Lower leg skin (tissue), 4 donors: Measurements from ENCODE around the gene CDK18. TPM values are rescaled to one million over a fixed set of nuclear protein-coding genes. Genes with fewer than 3 reads are reported as not detected.

ENCODE experiments used
- DNase-seq, 2 donors: peaks; one replicate each; pipeline ENCODE4 v3.0.0-alpha.2; 2019; ENCODE audit warnings: low spot score in 2 of 2
- H3K4me3 ChIP-seq: fragments of 200-600 bp; sonication (generic); 2 replicates; pipeline ENCODE4 v1.5.1; 2017; ENCODE audit warnings: mild to moderate bottlenecking, low read depth; ENCODE audit not compliant: poor library complexity, severe bottlenecking
- CTCF ChIP-seq, 3 donors: fragments of 450-650 bp; IDR thresholded peaks; one replicate each; pipeline ENCODE4 v1.5.1; 2016; ENCODE audit warnings: antibody characterized with exemption in 3 of 3, mild to moderate bottlenecking in 3 of 3, moderate library complexity in 2 of 3
- POLR2A ChIP-seq, 2 donors: fragments of 450-650 bp; IDR thresholded peaks; one replicate each; pipeline ENCODE4 v1.6.1; 2016 to 2017; ENCODE audit warnings: antibody characterized with exemption in 2 of 2, mild to moderate bottlenecking in 1 of 2, moderate library complexity in 1 of 2
- WGBS, 2 donors: methylation state at CpG; one replicate each; pipeline ENCODE4 v1.1.5; 2018; 5-methylcytosine and 5-hydroxymethylcytosine counted together
- intact Hi-C: fragments of 100-400 bp; cut with DNase I; formaldehyde crosslinking; loops from one replicate; pipeline ENCODE4 v1.15.0; 2023; ENCODE audit warnings: low total_unique reads
- total RNA-seq, 4 donors: library from RNA; depleted of rRNA; stranded (reverse); fragments of >200 nt; gene quantifications; one replicate each; pipeline ENCODE4 v1.1.0, GENCODE V29; 2016

The CDK18 gene
- total RNA-seq, 4 donors from 2014 or later, result 4.5 to 6.5 (median 5.1) TPM

- TF ChIP-seq POLR2A (IDR thresholded peaks at IDR 0.05) (no peak), CTCF (IDR thresholded peaks at IDR 0.05) (no peak)
- peak in 1 of 2 donors; percentile 69 for DNase-seq
- WGBS, 2 donors, result 47 to 48% methylated on average over 11 of the region's 11 CpGs
- intact Hi-C loops, result loop anchor here (10.0 kb wide), 1 partner anchor 807 kb away; no protein-coding TSS in a partner anchor
- no peak overlapping the region for H3K4me3 ChIP-seq
Measured at GRCh38 chr1:205582046-205582445, 77.6 kb downstream of the CDK18 start.

Other genes with a start within 250 kb of the CDK18 start
- gene NUAK2, start 182.9 kb upstream of the CDK18 start, total RNA-seq, result 10 to 100 TPM; 31.9 to 39.2 (median 32.3) TPM
- gene KLHDC8A, start 147.7 kb upstream of the CDK18 start, total RNA-seq, result under 1 TPM in 1 of 4 donors, not detected in 3; 0.30 TPM
- gene LEMD1, start 82.6 kb upstream of the CDK18 start, total RNA-seq, result not detected
- gene BLACAT1, start 48.6 kb upstream of the CDK18 start, total RNA-seq, result under 1 TPM in 1 of 4 donors, not detected in 3; 0.26 TPM
- gene ELK4, start 127.3 kb downstream of the CDK18 start, total RNA-seq, result 10 to 100 TPM; 24.1 to 44.2 (median 28.3) TPM
- gene SLC45A3, start 175.8 kb downstream of the CDK18 start, total RNA-seq, result 1 to 10 TPM; 1.9 to 5.1 (median 3.1) TPM
- 100 to 1,000 TPM in 1 of 4 donors, 10 to 100 TPM in 3; 49.5 to 143 (median 66.0) TPM for gene NUCKS1, start 245.5 kb downstream of the CDK18 start, total RNA-seq